Fibroblast of peridontal ligament (primary cell): ENCODE results near the gene GRSF1.
"Not testable (repeated sequence)": the region's sequence is repeated elsewhere in the genome, so short reads cannot be mapped to it uniquely, and the experiment has no call there.

Source experiments
- DNase-seq: peaks from one replicate; pipeline ENCODE4 v3.0.0-alpha.2; 2010; ENCODE audit errors: extremely low read depth

GRSF1 gene, protein sequence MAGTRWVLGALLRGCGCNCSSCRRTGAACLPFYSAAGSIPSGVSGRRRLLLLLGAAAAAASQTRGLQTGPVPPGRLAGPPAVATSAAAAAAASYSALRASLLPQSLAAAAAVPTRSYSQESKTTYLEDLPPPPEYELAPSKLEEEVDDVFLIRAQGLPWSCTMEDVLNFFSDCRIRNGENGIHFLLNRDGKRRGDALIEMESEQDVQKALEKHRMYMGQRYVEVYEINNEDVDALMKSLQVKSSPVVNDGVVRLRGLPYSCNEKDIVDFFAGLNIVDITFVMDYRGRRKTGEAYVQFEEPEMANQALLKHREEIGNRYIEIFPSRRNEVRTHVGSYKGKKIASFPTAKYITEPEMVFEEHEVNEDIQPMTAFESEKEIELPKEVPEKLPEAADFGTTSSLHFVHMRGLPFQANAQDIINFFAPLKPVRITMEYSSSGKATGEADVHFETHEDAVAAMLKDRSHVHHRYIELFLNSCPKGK

GRCh38 chr4:70839589-70840093 is at the start of gene GRSF1:
TSS of gene GRSF1 (minus strand) at chr4:70839890. CDS start at chr4:70839827, 63 bp downstream.
- DNase-seq: peak; percentile 88

GRCh38 chr4:70885174-70885573 is 45.5 kb upstream of the GRSF1 start:
- no peak for DNase-seq

GRCh38 chr4:70880739-70881138 is 41.0 kb upstream of the GRSF1 start:
- DNase-seq: no peak

DNA sequence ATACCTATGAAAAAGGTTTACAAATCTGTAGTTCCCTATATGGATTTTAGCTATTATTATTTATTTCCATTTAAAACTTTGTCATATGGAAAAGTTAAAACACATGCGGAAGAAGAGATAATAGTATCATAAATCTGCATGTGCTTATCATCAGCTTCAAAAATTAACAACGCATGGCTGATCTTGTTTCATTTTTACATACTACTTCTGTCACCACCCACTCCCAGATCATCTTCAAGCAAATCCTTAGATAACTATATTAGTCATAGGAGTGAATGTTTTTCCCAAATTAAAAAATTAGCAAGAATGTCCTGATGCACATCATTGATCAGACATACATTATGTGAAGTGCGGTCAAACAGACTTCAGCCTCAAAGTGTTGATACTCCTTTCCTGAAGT is 37.9 kb upstream of the GRSF1 start:
- no peak for DNase-seq

DNA sequence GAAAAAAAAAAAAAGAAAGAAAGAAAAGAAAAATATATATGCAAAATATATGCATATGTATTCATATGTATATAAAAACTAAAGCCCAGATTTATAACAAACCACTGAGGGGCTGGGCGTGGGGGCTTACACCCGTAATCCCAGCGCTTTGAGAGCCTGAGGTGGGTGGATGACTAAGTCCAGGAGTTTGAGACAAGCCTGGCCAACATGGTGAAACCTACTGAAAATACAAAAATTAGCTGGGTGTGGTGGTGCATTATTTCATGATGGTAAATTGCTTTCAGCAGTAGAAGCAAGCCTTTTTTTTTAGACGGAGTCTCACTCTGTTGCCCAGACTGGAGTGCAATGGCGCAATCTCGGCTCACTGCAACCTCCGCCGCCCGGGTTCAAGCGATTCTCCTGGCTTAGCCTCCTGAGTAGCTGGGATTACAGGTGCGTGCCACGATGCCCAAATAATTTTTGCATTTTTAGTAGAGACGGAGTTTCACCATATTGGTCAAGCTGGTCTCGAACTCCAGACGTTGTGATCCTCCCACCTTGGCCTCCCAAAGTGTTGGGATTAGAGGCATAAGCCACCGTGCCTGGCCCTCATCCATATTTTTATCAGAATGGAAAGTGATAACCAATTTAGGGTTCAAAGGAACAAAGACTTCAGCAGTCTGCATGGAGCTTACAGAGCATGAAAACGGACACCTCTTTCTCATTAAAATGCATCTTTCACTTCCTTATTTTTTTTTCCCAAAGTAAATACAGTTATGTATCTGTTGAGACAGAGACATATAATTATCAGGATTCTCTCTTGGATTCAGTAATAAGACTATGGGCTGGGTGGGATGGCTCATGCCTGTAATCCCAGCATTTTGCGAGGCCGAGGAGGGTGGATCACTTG is 34.8 kb upstream of the GRSF1 start:
- no peak for DNase-seq

- no peak for DNase-seq
Observed at GRCh38 chr4:70873216-70873615, 33.5 kb upstream of the GRSF1 start.

GRCh38 chr4:70868778-70869177 is 29.1 kb upstream of the GRSF1 start:
- DNase-seq: no peak

DNA sequence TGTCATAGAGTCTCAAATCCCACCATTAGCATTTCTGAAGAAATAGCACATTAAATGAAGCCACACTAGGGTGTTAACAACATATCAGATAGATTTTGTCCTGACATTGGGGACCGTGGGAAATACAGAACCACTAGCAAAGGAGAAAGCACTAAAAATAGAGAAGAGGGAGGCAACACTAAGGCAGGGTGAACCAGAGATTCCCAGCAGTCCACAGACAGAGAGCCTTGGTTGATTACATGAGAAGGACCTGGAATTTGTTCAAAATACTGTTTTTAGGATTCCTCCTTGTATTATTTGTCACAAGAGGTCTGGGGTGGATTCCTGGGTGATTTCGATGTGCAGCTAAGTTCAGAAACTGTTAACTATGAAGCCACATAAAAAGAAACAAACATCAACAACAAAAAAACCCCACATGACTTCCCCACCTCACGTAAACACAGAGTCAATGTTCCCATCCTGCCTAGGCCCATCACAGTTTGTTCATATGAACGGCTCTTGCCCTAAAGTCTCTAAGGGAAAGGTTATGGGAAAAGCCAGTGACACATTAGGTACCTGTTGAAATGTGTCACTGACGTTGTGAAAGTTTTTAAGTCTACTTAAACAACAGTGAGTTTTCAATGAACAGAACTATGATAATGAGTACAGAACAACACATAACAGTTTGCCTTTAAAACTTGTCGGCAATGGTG is 23.6 kb upstream of the GRSF1 start:
- peak; percentile 25 for DNase-seq

DNA sequence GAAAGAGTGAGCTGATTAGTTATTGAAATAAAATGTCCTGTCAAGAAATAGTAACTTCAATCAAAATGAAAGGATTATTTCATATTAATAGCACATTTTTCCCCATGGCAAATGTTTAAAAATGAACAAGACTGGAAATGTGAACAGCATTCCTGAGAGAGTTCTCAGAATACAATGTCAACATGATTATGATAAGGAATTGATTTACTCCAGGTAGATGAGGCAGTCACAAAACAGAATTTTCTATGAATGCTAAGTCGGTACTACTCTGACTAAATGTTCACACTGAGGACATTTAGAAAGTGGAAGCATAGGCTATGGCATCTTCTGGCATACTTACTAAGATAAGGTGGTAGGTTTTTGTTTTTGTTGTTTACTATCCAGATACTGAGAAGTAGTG is 19.4 kb upstream of the GRSF1 start:
- no peak for DNase-seq

DNA sequence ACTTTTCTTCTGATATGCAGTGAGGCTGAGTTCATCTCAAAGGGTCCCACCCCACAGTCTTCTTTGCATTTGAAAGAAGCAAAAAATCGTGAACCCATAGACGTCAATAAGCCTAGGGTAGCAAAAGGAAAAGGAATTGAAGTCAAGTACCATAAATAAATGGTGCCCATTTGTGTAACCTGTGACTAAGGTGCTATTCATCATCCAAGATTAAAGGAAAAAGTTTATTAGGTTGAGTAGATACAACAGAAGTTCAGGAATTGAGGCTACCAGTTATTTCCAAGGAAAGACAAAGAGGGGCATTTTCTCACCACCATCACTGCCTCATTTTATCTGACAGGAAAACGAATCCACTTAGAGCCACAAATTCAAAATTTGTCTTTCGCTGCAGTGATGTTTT is 18.8 kb upstream of the GRSF1 start:
- DNase-seq: no peak

GRCh38 chr4:70855464-70855863 is 15.8 kb upstream of the GRSF1 start:
- no peak for DNase-seq

DNA sequence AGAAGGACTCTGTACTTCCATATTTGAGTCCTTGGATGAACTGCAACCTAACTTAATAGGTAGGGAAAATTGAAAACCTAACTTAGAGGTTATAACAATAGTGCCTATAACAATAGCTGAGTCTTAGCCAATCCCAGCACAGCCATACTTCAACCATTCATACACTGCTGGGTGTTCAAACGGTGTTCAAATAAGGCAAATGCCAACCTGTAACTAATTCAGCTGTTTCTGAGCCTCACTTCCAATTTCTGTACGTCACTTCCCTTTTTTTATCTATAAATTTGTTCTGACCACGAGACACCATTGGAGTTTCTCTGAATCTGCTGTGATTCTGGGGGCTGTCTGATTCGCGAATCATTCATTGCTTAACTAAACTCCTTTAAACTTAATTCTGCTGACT is 9.6 kb upstream of the GRSF1 start:
- no peak for DNase-seq

DNA sequence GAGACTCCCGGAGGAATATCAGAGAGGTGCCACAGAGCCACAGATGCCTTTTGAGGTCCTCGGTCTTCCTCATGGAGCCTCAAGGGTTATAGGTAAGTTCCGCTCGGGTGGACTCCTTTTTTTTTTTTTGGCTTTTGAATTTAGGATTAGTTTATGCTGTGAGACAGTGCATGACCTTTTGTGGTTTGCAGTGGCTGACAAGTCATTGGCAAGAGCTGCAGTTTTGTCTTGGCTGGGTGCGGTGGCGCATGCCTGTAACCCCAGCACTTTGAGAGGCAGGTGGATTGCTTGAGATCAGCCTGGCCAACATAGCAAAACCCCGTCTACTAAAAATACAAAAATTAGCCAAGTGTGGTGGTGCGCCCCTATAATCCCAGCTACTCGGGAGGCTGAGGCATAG is 4.5 kb upstream of the GRSF1 start:
- DNase-seq: no peak

DNA sequence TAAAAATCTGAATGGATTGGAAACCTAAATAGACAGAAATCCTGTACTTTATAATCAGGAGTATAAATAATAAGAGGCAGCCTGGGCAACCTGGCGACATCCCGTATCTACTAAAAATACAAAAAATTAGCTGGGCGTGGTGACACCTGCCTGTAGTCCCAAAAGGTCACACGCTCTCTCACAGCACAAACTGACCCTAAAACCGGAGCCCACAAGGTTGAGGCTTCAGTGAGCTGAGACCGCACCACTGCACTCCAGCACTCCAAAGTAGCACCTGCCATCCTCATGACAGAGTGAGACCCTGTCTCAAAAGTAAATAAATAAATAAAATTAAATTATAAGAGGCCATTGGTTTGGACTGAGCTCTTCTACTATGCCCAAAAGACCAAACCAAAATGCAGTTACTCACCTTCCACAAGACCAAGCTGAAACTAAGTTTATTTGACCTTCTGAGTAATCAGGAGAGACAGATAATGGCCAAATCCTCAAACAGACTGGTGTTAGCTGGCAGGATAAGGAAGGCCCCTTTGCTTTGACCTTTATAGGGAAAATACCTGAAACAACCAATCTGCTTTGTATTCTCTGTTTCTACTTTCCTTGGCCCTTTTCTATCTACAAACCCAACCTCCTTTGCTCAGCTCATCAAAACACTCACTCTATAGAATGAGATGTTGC is 3.2 kb upstream of the GRSF1 start:
- no peak for DNase-seq

GRCh38 chr4:70841951-70842350 is 2.3 kb upstream of the GRSF1 start:
- DNase-seq: no peak

- DNase-seq: no peak
Observed at GRCh38 chr4:70841211-70841610, 1.5 kb upstream of the GRSF1 start.

DNA sequence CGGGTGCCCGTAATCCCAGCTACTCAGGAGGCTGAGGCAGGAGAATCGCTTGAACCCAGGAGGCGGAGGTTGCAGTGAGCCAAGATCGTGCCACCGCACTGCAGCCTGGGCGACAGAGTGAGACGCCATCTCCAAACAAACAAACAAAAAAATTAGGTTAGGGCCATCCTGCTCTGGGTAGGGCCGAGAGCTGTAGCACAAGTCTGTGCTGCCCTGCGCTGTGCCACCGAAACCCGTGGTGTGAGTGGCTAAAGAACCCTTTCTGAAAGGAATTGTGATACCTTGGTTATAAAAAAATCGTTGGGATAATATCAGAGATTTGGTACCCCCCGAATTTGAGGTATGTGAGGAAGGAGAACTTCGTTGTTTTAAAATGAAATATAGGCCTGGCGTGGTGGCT is 941 bp upstream of the GRSF1 start:
- not testable (repeated sequence) for DNase-seq

GRCh38 chr4:70840137-70840536 is 447 bp upstream of the GRSF1 start:
- DNase-seq: peak; percentile 13

DNA sequence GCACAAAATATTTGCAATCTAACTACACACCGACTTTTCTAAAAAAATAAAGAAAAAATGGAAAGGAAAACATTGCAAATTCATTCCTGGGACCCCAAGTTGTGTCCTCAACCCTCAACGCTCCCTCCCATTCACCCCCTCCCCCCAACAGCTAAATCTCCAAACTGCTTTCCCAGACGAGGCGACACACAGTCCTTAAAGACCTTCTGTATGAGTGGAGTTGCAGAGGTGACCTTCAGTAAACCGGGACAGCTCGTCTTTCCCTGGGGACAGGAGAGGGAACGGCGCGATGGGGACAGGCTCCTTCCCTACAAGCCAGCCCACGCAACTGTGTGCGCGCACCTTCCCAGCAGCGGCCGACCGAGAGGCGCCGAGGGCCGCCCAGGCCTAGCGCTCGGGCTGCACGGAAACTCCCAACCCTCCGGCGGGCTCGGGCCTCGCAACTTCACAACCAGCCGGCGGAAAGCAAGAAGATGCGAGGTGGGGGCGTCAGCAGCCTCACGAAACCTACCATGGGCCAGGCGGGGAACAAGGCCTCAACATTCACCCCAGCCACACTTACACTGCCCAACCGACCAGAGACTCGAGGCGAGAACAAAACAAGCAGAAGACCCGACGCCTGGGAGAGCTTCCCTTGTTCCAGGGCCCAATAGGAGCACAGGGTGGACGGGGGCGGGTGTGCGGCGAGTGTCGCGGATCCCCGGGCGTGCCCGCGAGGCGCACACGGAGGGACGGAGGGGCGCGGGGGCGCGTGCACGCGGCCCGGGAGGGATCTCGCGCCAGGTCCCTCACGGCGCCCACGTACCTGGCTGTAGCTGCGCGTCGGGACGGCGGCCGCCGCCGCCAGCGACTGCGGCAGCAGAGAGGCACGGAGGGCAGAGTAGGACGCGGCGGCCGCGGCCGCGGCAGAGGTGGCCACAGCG is 763 bp downstream of the GRSF1 start:
- DNase-seq: peak; percentile 42

DNA sequence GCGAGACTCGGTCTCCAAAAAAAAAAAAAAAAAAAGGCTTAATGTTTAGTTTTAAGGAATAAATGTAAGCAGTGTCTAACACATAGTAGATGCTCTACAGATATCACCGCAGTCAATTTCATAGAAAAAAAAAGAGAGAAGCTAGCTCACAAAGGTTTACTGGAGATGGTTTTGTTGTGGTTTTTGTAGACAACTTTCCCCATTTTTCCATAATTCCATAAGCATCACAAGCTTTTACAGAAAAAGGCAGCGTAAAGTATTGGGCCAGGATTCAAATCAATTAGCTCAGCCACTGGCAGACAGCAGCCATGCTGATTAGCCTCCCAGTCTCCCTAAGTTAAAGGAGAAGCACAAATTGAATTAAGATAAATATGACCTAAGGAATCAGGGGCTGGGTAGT is 1.5 kb downstream of the GRSF1 start:
- DNase-seq: peak; percentile 59
